Endothelial cell (in vitro differentiated cells): Measurements from ENCODE around the gene DDX6. TPM values are rescaled to one million over a fixed set of nuclear protein-coding genes. Genes with fewer than 3 reads are reported as not detected.
A peak's percentile ranks its signal among the peaks of the same experiment; 100 is the strongest.
"Not testable (repeated sequence)": the region's sequence is repeated elsewhere in the genome, so short reads cannot be mapped to it uniquely, and the experiment has no call there.

Experiments used
- DNase-seq: peaks from one replicate; pipeline ENCODE4 v3.0.0; 2021; ENCODE audit warnings: low spot score
- H3K27ac Mint-ChIP-seq: one replicate; pipeline ENCODE4 v1.8.0; 2021; ENCODE audit warnings: mixed read lengths, inconsistent platforms; ENCODE audit not compliant: unreplicated experiment
- H3K27me3 Mint-ChIP-seq: one replicate; pipeline ENCODE4 v1.8.0; 2021; ENCODE audit warnings: mild to moderate bottlenecking, moderate library complexity, mixed read lengths, inconsistent platforms; ENCODE audit not compliant: unreplicated experiment
- H3K36me3 Mint-ChIP-seq: one replicate; pipeline ENCODE4 v1.8.0; 2021; ENCODE audit warnings: mild to moderate bottlenecking, low read depth, mixed read lengths, inconsistent platforms; ENCODE audit not compliant: unreplicated experiment
- H3K4me1 Mint-ChIP-seq: one replicate; pipeline ENCODE4 v1.8.0; 2021; ENCODE audit warnings: mild to moderate bottlenecking, mixed read lengths, inconsistent platforms; ENCODE audit not compliant: unreplicated experiment
- H3K4me3 Mint-ChIP-seq: one replicate; pipeline ENCODE4 v1.8.0; 2021; ENCODE audit warnings: mild to moderate bottlenecking, mixed read lengths, inconsistent platforms; ENCODE audit not compliant: unreplicated experiment
- H3K9me3 Mint-ChIP-seq: one replicate; pipeline ENCODE4 v1.8.0; 2021; ENCODE audit warnings: mixed read lengths, inconsistent platforms; ENCODE audit not compliant: unreplicated experiment
- CTCF ChIP-seq: fragments of 200-600 bp; sonication (generic); IDR thresholded peaks from one replicate; pipeline ENCODE4 v1.5.0; 2021; ENCODE audit warnings: antibody characterized with exemption; ENCODE audit not compliant: unreplicated experiment
- total RNA-seq: library from RNA; stranded (reverse); fragmentation: NEBNext Ultra II Directional; extraction: Animal tissue kit (Norgen Biotek cat#: 25700); gene quantifications from one replicate; pipeline ENCODE4 v1.2.1, GENCODE V29; 2021; ENCODE audit not compliant: unreplicated experiment

The DDX6 gene
- total RNA-seq, 1 donor from 2014 or later = 165 TPM

GRCh38 chr11:118783724-118784495 is 7.1 kb downstream of the DDX6 start:
- no peak for TF ChIP-seq CTCF
- Mint-ChIP-seq H3K9me3 (no peaks in the 10 kb centered on the region), H3K27ac (no peak overlapping the region), H3K27me3 (no peaks in the 10 kb centered on the region), H3K4me3 (no peak overlapping the region), H3K36me3 (peaks cover 10% of the 10 kb centered on the region), H3K4me1 (peaks cover 2% of the 10 kb centered on the region)
- no peak for DNase-seq

- DNase-seq, H3K9me3 Mint-ChIP-seq, H3K4me3 Mint-ChIP-seq, H3K27ac Mint-ChIP-seq, H3K27me3 Mint-ChIP-seq, H3K4me1 Mint-ChIP-seq: not testable (repeated sequence)
- peaks cover 13% of the 10 kb centered on the region for H3K36me3 Mint-ChIP-seq
These were observed 7.6 kb downstream of the DDX6 start for GRCh38 chr11:118783324-118783723.

GRCh38 chr11:118778898-118779297 is 12.1 kb downstream of the DDX6 start:
- Mint-ChIP-seq H3K27ac (no peak overlapping the region), H3K27me3 (no peaks in the 10 kb centered on the region)

GRCh38 chr11:118774032-118774431 is 16.9 kb downstream of the DDX6 start:
- H3K9me3 Mint-ChIP-seq = no peaks in the 10 kb centered on the region
- no peak overlapping the region for H3K4me3 Mint-ChIP-seq
- no peaks in the 10 kb centered on the region for H3K27me3 Mint-ChIP-seq
- no peak overlapping the region for H3K27ac Mint-ChIP-seq
- DNase-seq = no peak
- H3K4me1 Mint-ChIP-seq = peaks cover 23% of the 10 kb centered on the region
- no peak for TF ChIP-seq CTCF
- peaks cover 34% of the 10 kb centered on the region for H3K36me3 Mint-ChIP-seq

More at GRCh38 chr11:118778898-118779297, 12.1 kb downstream of the DDX6 start:
- peaks cover 2% of the 10 kb centered on the region for H3K4me1 Mint-ChIP-seq
- no peaks in the 10 kb centered on the region for H3K9me3 Mint-ChIP-seq
- no peak overlapping the region for H3K4me3 Mint-ChIP-seq
- H3K36me3 Mint-ChIP-seq = peaks cover 38% of the 10 kb centered on the region
- no peak for TF ChIP-seq CTCF
- no peak for DNase-seq

GRCh38 chr11:118771547-118772288 is 19.2 kb downstream of the DDX6 start:
- no peaks in the 10 kb centered on the region for H3K27me3 Mint-ChIP-seq
- peaks cover 21% of the 10 kb centered on the region for H3K4me1 Mint-ChIP-seq
- no peaks in the 10 kb centered on the region for H3K9me3 Mint-ChIP-seq
- no peak for DNase-seq
- peak overlapping the region; percentile 15 for H3K4me3 Mint-ChIP-seq
- peaks cover 24% of the 10 kb centered on the region for H3K36me3 Mint-ChIP-seq
- TF ChIP-seq CTCF = no peak
- H3K27ac Mint-ChIP-seq = peak overlapping the region; percentile 7
